ENCODE measurements around the gene CNP.

CNP gene

GRCh38 chr17:41942626-41943373 lies 23.8 kb upstream of the CNP start:
- DNase-seq = no peak

GRCh38 chr17:41943492-41943891 lies 23.1 kb upstream of the CNP start:
- DNase-seq = no peak

- no peak for DNase-seq
Measured at GRCh38 chr17:41944943-41945342, 21.7 kb upstream of the CNP start.

- no peak for DNase-seq
Measured at GRCh38 chr17:41948762-41949460, 17.7 kb upstream of the CNP start.

GRCh38 chr17:41956522-41956921 lies 10.1 kb upstream of the CNP start:
- no peak for DNase-seq

- DNase-seq = no peak
Measured at GRCh38 chr17:41957031-41957868, 9.3 kb upstream of the CNP start.

GRCh38 chr17:41957869-41958439 lies 8.6 kb upstream of the CNP start:
- DNase-seq = no peak

GRCh38 chr17:41959030-41959335 lies 7.6 kb upstream of the CNP start:
- no peak for DNase-seq

- DNase-seq = no peak
Measured at GRCh38 chr17:41959336-41960095, 7.1 kb upstream of the CNP start.

- DNase-seq = no peak
Measured at GRCh38 chr17:41962111-41962510, 4.5 kb upstream of the CNP start.

- DNase-seq = peak; percentile 81
Measured at GRCh38 chr17:41962768-41963434, 3.7 kb upstream of the CNP start.

GRCh38 chr17:41965694-41966462 lies 717 bp upstream of the CNP start:
- DNase-seq = peak; percentile 83

GRCh38 chr17:41967141-41967920 lies 736 bp downstream of the CNP start:
- DNase-seq = peak; percentile 62

GRCh38 chr17:41967921-41968578 lies 1.5 kb downstream of the CNP start:
- no peak for DNase-seq

GRCh38 chr17:41968676-41969075 lies 2.1 kb downstream of the CNP start:
- no peak for DNase-seq

GRCh38 chr17:41970901-41971331 lies 4.3 kb downstream of the CNP start:
- DNase-seq = no peak

GRCh38 chr17:41971721-41972523 lies 5.3 kb downstream of the CNP start:
- no peak for DNase-seq

- no peak for DNase-seq
Measured at GRCh38 chr17:41972571-41973407, 6.2 kb downstream of the CNP start.
